ENCODE data around the gene USP54. TPM values are rescaled to one million over a fixed set of nuclear protein-coding genes. Genes with fewer than 3 reads are reported as not detected.

Gene USP54
- total RNA-seq, 1 donor from 2014 or later = 9.4 TPM

- Mint-ChIP-seq H3K27me3 (ENCODE audit: unreplicated experiment) (no peaks in the 10 kb centered on the region), H3K27ac (ENCODE audit: unreplicated experiment) (no peak overlapping the region), H3K4me1 (ENCODE audit: unreplicated experiment) (no peaks in the 10 kb centered on the region), H3K36me3 (ENCODE audit: unreplicated experiment) (no peaks in the 10 kb centered on the region), H3K9me3 (ENCODE audit: unreplicated experiment) (no peaks in the 10 kb centered on the region), H3K4me3 (ENCODE audit: unreplicated experiment) (no peak overlapping the region)
- no peak for TF ChIP-seq CTCF (IDR thresholded peaks at IDR 0.05)
- no peak for DNase-seq (ENCODE audit: extremely low spot score, unreplicated experiment)
Observed at GRCh38 chr10:73559590-73559989, 31.6 kb downstream of the USP54 start.

- Mint-ChIP-seq H3K27ac (ENCODE audit: unreplicated experiment) (no peak overlapping the region), H3K27me3 (ENCODE audit: unreplicated experiment) (no peaks in the 10 kb centered on the region), H3K4me1 (ENCODE audit: unreplicated experiment) (no peaks in the 10 kb centered on the region), H3K36me3 (ENCODE audit: unreplicated experiment) (no peaks in the 10 kb centered on the region), H3K9me3 (ENCODE audit: unreplicated experiment) (no peaks in the 10 kb centered on the region), H3K4me3 (ENCODE audit: unreplicated experiment) (no peak overlapping the region)
- TF ChIP-seq CTCF (IDR thresholded peaks at IDR 0.05) = no peak
- DNase-seq (ENCODE audit: extremely low spot score, unreplicated experiment) = no peak
Observed at GRCh38 chr10:73556855-73557254, 34.3 kb downstream of the USP54 start.

DNA sequence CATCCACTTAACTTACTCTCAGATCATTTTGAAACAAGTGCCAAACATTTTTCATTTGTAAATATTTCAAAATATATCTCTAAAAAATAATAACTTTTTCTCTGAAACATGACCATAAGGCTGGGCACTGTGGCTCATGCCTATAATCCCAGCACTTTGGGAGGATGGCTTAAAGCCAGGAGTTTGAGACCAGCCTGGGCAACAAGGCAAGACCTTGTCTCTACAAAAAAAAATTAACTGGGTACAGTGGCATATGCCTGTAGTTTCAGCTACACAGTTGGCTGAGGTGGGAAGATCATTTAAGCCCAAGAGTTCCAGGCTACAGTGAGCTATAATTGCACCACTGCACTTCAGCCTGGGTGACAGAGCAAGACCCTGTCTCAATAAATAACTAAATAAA, 36.4 kb downstream of the USP54 start:
- no peaks in the 10 kb centered on the region for H3K4me1 Mint-ChIP-seq (ENCODE audit: unreplicated experiment)
- H3K4me3 Mint-ChIP-seq (ENCODE audit: unreplicated experiment) = no peak overlapping the region
- H3K27ac Mint-ChIP-seq (ENCODE audit: unreplicated experiment) = no peak overlapping the region
- H3K27me3 Mint-ChIP-seq (ENCODE audit: unreplicated experiment) = no peaks in the 10 kb centered on the region
- TF ChIP-seq CTCF (IDR thresholded peaks at IDR 0.05) = no peak
- no peak for DNase-seq (ENCODE audit: extremely low spot score, unreplicated experiment)
- no peaks in the 10 kb centered on the region for H3K36me3 Mint-ChIP-seq (ENCODE audit: unreplicated experiment)
- H3K9me3 Mint-ChIP-seq (ENCODE audit: unreplicated experiment) = no peaks in the 10 kb centered on the region

DNA sequence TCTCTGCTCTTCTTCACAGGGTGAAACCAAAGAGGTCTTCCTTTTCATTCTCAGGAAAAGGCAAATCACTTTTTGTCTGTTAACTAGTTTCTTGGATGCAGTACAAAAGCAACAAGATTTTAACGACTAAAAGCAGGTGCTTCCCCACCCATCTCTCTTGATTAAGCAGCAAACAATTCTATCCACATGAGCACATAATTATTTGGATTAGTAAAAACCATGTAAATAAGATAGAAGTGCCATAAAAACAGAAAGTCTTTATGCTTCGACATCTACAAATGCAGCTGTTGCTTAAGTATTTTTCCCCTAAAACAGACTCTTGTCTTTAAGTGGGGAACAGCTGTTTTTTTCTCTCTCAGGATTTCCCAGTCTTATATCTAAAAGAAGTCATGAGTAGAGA, 37.4 kb downstream of the USP54 start:
- no peaks in the 10 kb centered on the region for H3K36me3 Mint-ChIP-seq (ENCODE audit: unreplicated experiment)
- no peak for TF ChIP-seq CTCF (IDR thresholded peaks at IDR 0.05)
- H3K27me3 Mint-ChIP-seq (ENCODE audit: unreplicated experiment) = no peaks in the 10 kb centered on the region
- H3K4me1 Mint-ChIP-seq (ENCODE audit: unreplicated experiment) = no peaks in the 10 kb centered on the region
- DNase-seq (ENCODE audit: extremely low spot score, unreplicated experiment) = no peak
- H3K27ac Mint-ChIP-seq (ENCODE audit: unreplicated experiment) = no peak overlapping the region
- no peaks in the 10 kb centered on the region for H3K9me3 Mint-ChIP-seq (ENCODE audit: unreplicated experiment)
- H3K4me3 Mint-ChIP-seq (ENCODE audit: unreplicated experiment) = no peak overlapping the region

- H3K27me3 Mint-ChIP-seq (ENCODE audit: unreplicated experiment) = no peaks in the 10 kb centered on the region
- DNase-seq (ENCODE audit: extremely low spot score, unreplicated experiment) = no peak
- no peak overlapping the region for H3K4me3 Mint-ChIP-seq (ENCODE audit: unreplicated experiment)
- no peak for TF ChIP-seq CTCF (IDR thresholded peaks at IDR 0.05)
- H3K4me1 Mint-ChIP-seq (ENCODE audit: unreplicated experiment) = no peaks in the 10 kb centered on the region
- no peaks in the 10 kb centered on the region for H3K36me3 Mint-ChIP-seq (ENCODE audit: unreplicated experiment)
- H3K27ac Mint-ChIP-seq (ENCODE audit: unreplicated experiment) = no peak overlapping the region
- no peaks in the 10 kb centered on the region for H3K9me3 Mint-ChIP-seq (ENCODE audit: unreplicated experiment)
Observed at GRCh38 chr10:73552819-73553715, 38.1 kb downstream of the USP54 start.

Data from osteocyte (in vitro differentiated cells).